SK-N-SH treated with all-trans-retinoic acid at 6 μM for 48 hours (cell line): Measurements from ENCODE around the gene BCAS4.

Experiments used
- ATAC-seq: fragments of 200-7000 bp; cut with Tn5 transposase; 3 replicates; pipeline ENCODE4 v1.9.1; 2020; ENCODE audit warnings: mild to moderate bottlenecking, moderate library complexity
- ARNTL ChIP-seq: fragments of 450-650 bp; formaldehyde crosslinking; IDR thresholded peaks from 2 replicates; pipeline ENCODE4 v1.5.0; 2020; ENCODE audit warnings: low read depth, mild to moderate bottlenecking, moderate library complexity, borderline replicate concordance
- BACH2 ChIP-seq: fragments of 250-450 bp; sonication (Bioruptor Pico); IDR thresholded peaks from 2 replicates; pipeline ENCODE4 v1.9.0; 2021; ENCODE audit warnings: mild to moderate bottlenecking, borderline replicate concordance
- CREB5 ChIP-seq: fragments of 250-450 bp; sonication (Bioruptor Pico); IDR thresholded peaks from 2 replicates; pipeline ENCODE4 v1.5.1; 2020; ENCODE audit warnings: low read depth, mild to moderate bottlenecking, moderate library complexity
- CSDC2 ChIP-seq: fragments of 250-450 bp; sonication (Bioruptor Pico); IDR thresholded peaks from 2 replicates; pipeline ENCODE4 v1.5.0; 2020; ENCODE audit warnings: mild to moderate bottlenecking, moderate library complexity
- CSRNP3 ChIP-seq: fragments of 250-450 bp; sonication (Bioruptor Pico); IDR thresholded peaks from 2 replicates; pipeline ENCODE4 v1.5.1; 2021; ENCODE audit warnings: mild to moderate bottlenecking, moderate library complexity
- ESRRG ChIP-seq: fragments of 250-450 bp; sonication (Bioruptor Pico); IDR thresholded peaks from 2 replicates; pipeline ENCODE4 v1.6.1; 2021; ENCODE audit warnings: mild to moderate bottlenecking
- GLIS3 ChIP-seq: fragments of 250-450 bp; sonication (Bioruptor Pico); IDR thresholded peaks from 2 replicates; pipeline ENCODE4 v1.5.0; 2020; ENCODE audit warnings: mild to moderate bottlenecking, moderate library complexity
- ISL1 ChIP-seq: fragments of 250-450 bp; sonication (Bioruptor Pico); IDR thresholded peaks from 2 replicates; pipeline ENCODE4 v2.1.2; 2022; ENCODE audit warnings: mild to moderate bottlenecking, moderate library complexity
- PATZ1 ChIP-seq: fragments of 250-450 bp; sonication (Bioruptor Pico); IDR thresholded peaks from 2 replicates; pipeline ENCODE4 v1.8.0; 2020; ENCODE audit warnings: mild to moderate bottlenecking, moderate library complexity, borderline replicate concordance
- PPARA ChIP-seq: fragments of 250-450 bp; sonication (Bioruptor Pico); IDR thresholded peaks from 2 replicates; pipeline ENCODE4 v1.5.0; 2020; ENCODE audit warnings: mild to moderate bottlenecking, borderline replicate concordance
- RARB ChIP-seq: fragments of 250-450 bp; sonication (Bioruptor Pico); IDR thresholded peaks from 2 replicates; pipeline ENCODE4 v1.8.0; 2021; ENCODE audit warnings: mild to moderate bottlenecking, moderate library complexity
- SNAI2 ChIP-seq: fragments of 250-450 bp; sonication (Bioruptor Pico); IDR thresholded peaks from 2 replicates; pipeline ENCODE4 v1.5.0; 2020; ENCODE audit warnings: mild to moderate bottlenecking, moderate library complexity
- TCF4 ChIP-seq: fragments of 250-450 bp; sonication (Bioruptor Pico); IDR thresholded peaks from 2 replicates; pipeline ENCODE4 v1.8.0; 2021; ENCODE audit warnings: mild to moderate bottlenecking, moderate library complexity, borderline replicate concordance
- TOX ChIP-seq: fragments of 250-450 bp; sonication (Bioruptor Pico); IDR thresholded peaks from 2 replicates; pipeline ENCODE4 v1.8.0; 2021; ENCODE audit warnings: mild to moderate bottlenecking, moderate library complexity, borderline replicate concordance
- ZC3H10 ChIP-seq: fragments of 250-450 bp; sonication (Bioruptor Pico); IDR thresholded peaks from 2 replicates; pipeline ENCODE4 v1.5.1; 2021; ENCODE audit warnings: mild to moderate bottlenecking, moderate library complexity
- ZFP30 ChIP-seq: fragments of 450-650 bp; formaldehyde crosslinking; IDR thresholded peaks from 2 replicates; pipeline ENCODE4 v1.5.0; 2022; ENCODE audit warnings: mild to moderate bottlenecking, moderate library complexity
- ZNF565 ChIP-seq: fragments of 450-650 bp; formaldehyde crosslinking; conservative IDR thresholded peaks from 2 replicates; pipeline ENCODE4 v1.5.0; 2020; ENCODE audit warnings: low read depth, mild to moderate bottlenecking, moderate library complexity
- ZNF70 ChIP-seq: fragments of 450-650 bp; formaldehyde crosslinking; IDR thresholded peaks from 2 replicates; pipeline ENCODE4 v1.5.0; 2020; ENCODE audit warnings: mild to moderate bottlenecking, moderate library complexity
- ZNF8 ChIP-seq: fragments of 450-650 bp; formaldehyde crosslinking; IDR thresholded peaks from 2 replicates; pipeline ENCODE4 v1.5.0; 2020; ENCODE audit warnings: mild to moderate bottlenecking, moderate library complexity
- TF ChIP-seq, protein P1 (sequence below): fragments of 250-450 bp; sonication (Bioruptor Pico); IDR thresholded peaks from 2 replicates; pipeline ENCODE4 v1.5.0; 2020; ENCODE audit warnings: mild to moderate bottlenecking, moderate library complexity
- TF ChIP-seq, protein P2 (sequence below): fragments of 250-450 bp; sonication (Bioruptor Pico); IDR thresholded peaks from 2 replicates; pipeline ENCODE4 v1.8.0; 2021; ENCODE audit warnings: low read depth, mild to moderate bottlenecking, moderate library complexity, borderline replicate concordance

The BCAS4 gene

DNA sequence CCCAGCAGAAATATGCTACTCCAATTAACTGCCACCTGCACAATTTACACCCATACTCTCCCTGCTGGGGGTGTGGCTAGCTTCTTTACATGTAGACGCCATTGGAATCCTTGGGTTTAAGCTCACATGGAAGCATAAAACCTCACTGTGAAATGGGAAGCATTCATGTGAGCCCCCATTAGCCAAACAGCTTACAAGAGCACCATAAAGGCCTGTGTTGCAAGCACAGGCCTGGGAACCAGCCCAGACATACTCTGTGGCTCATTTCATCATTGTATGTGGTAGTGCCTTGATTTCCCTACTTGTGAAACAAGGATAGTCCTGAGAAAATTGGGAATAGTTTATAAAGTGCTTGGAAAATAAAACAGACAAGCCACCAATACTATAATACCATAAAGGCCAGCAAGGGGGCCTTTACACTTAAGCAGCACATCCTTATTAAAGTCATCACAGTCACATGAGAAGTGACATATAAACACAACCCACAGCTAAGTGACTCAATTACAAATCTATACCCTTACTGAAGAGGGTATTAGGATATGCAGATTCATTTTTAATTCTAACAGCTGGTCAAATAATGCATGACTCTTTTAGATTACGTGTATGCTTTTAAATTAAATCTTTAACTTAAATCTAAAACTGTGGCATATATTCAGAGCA is 129.5 kb downstream of the BCAS4 start:
- no peak for TF ChIP-seq PATZ1 (CRISPR knock-in tag)
- no peak for TF ChIP-seq GLIS3
- TF ChIP-seq TCF4 (CRISPR knock-in tag): no peak
- TF ChIP-seq CSRNP3 (CRISPR knock-in tag): no peak
- no peak for TF ChIP-seq SNAI2 (CRISPR knock-in tag)
- TF ChIP-seq, protein P1, sequence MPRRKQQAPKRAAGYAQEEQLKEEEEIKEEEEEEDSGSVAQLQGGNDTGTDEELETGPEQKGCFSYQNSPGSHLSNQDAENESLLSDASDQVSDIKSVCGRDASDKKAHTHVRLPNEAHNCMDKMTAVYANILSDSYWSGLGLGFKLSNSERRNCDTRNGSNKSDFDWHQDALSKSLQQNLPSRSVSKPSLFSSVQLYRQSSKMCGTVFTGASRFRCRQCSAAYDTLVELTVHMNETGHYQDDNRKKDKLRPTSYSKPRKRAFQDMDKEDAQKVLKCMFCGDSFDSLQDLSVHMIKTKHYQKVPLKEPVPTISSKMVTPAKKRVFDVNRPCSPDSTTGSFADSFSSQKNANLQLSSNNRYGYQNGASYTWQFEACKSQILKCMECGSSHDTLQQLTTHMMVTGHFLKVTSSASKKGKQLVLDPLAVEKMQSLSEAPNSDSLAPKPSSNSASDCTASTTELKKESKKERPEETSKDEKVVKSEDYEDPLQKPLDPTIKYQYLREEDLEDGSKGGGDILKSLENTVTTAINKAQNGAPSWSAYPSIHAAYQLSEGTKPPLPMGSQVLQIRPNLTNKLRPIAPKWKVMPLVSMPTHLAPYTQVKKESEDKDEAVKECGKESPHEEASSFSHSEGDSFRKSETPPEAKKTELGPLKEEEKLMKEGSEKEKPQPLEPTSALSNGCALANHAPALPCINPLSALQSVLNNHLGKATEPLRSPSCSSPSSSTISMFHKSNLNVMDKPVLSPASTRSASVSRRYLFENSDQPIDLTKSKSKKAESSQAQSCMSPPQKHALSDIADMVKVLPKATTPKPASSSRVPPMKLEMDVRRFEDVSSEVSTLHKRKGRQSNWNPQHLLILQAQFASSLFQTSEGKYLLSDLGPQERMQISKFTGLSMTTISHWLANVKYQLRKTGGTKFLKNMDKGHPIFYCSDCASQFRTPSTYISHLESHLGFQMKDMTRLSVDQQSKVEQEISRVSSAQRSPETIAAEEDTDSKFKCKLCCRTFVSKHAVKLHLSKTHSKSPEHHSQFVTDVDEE (CRISPR knock-in tag): no peak
- no peak for TF ChIP-seq ARNTL (CRISPR knock-in tag)
- TF ChIP-seq ZC3H10: no peak
- TF ChIP-seq ZNF70 (CRISPR knock-in tag): no peak
- no peak for TF ChIP-seq BACH2 (CRISPR knock-in tag)
- no peak for TF ChIP-seq CREB5
- TF ChIP-seq CSDC2: no peak
- TF ChIP-seq ESRRG: no peak
- TF ChIP-seq TOX (CRISPR knock-in tag): no peak
- no peak for TF ChIP-seq ISL1 (CRISPR knock-in tag)
- no peak for TF ChIP-seq RARB (CRISPR knock-in tag)
- TF ChIP-seq, protein P2, sequence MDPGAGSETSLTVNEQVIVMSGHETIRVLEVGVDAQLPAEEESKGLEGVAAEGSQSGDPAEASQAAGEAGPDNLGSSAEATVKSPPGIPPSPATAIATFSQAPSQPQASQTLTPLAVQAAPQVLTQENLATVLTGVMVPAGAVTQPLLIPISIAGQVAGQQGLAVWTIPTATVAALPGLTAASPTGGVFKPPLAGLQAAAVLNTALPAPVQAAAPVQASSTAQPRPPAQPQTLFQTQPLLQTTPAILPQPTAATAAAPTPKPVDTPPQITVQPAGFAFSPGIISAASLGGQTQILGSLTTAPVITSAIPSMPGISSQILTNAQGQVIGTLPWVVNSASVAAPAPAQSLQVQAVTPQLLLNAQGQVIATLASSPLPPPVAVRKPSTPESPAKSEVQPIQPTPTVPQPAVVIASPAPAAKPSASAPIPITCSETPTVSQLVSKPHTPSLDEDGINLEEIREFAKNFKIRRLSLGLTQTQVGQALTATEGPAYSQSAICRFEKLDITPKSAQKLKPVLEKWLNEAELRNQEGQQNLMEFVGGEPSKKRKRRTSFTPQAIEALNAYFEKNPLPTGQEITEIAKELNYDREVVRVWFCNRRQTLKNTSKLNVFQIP: no peak
- TF ChIP-seq PPARA: no peak
- TF ChIP-seq ZNF8 (CRISPR knock-in tag): no peak
- no peak for TF ChIP-seq ZNF565 (CRISPR knock-in tag)
- no peak for ATAC-seq

DNA sequence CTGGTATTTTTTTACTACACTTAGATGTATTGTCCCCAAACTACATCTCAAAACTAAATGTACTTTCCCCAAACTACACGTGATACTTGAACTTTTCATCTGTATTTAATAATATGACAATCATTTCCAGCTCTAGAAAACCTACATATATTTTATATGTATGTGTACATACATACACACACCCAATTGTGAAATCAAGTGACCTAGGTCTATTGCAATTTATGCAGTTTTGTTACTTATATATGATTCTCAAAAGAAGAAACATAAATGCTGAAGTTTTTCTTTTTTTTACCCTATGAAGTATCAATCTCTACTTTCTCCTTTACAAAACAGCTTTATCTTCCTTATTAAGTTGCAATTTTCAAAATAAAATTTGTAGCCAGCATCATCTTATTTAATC is 131.7 kb downstream of the BCAS4 start:
- ATAC-seq: no peak
- TF ChIP-seq PPARA: no peak
- no peak for TF ChIP-seq ZNF565 (CRISPR knock-in tag)
- TF ChIP-seq ZFP30 (CRISPR knock-in tag): no peak
- no peak for TF ChIP-seq GLIS3
- no peak for TF ChIP-seq SNAI2 (CRISPR knock-in tag)
- TF ChIP-seq ISL1 (CRISPR knock-in tag): no peak
- no peak for TF ChIP-seq CREB5
- TF ChIP-seq ZNF70 (CRISPR knock-in tag): no peak
- TF ChIP-seq, protein P2: no peak
- TF ChIP-seq ESRRG: no peak
- no peak for TF ChIP-seq ZC3H10
- TF ChIP-seq PATZ1 (CRISPR knock-in tag): no peak
- no peak for TF ChIP-seq TCF4 (CRISPR knock-in tag)
